Stimulated activated CD4-positive, alpha-beta T cell treated with anti-CD3 and anti-CD28 coated beads, Interleukin-4, amount 100 ng/mL, for 1 hour (primary cell): ENCODE measurements around the gene BRWD1.
"Not testable (repeated sequence)": the region's sequence is repeated elsewhere in the genome, so short reads cannot be mapped to it uniquely, and the experiment has no call there.

ENCODE experiments used
- DNase-seq: peaks from one replicate; pipeline ENCODE4 v3.0.0-alpha.2; 2020

Gene BRWD1

GRCh38 chr21:39281207-39281606 lies 32.2 kb downstream of the BRWD1 start:
- no peak for DNase-seq

GRCh38 chr21:39269620-39270019 lies 43.8 kb downstream of the BRWD1 start:
- no peak for DNase-seq

GRCh38 chr21:39265603-39266002 lies 47.8 kb downstream of the BRWD1 start:
- no peak for DNase-seq

- no peak for DNase-seq
Observed at GRCh38 chr21:39263372-39263771, 50.1 kb downstream of the BRWD1 start.

- DNase-seq: no peak
Observed at GRCh38 chr21:39258207-39258606, 55.2 kb downstream of the BRWD1 start.

- no peak for DNase-seq
Observed at GRCh38 chr21:39251326-39251725, 62.1 kb downstream of the BRWD1 start.

GRCh38 chr21:39238275-39238674 lies 75.2 kb downstream of the BRWD1 start:
- no peak for DNase-seq

- DNase-seq: no peak
Observed at GRCh38 chr21:39232861-39233291, 80.6 kb downstream of the BRWD1 start.

GRCh38 chr21:39224930-39225329 lies 88.5 kb downstream of the BRWD1 start:
- no peak for DNase-seq

GRCh38 chr21:39221997-39222486 lies 91.4 kb downstream of the BRWD1 start:
- DNase-seq: no peak

- DNase-seq: no peak
Observed at GRCh38 chr21:39221282-39221996, 92.0 kb downstream of the BRWD1 start.

- DNase-seq: not testable (repeated sequence)
Observed at GRCh38 chr21:39220875-39221274, 92.6 kb downstream of the BRWD1 start.

- DNase-seq: peak; percentile 11
Observed at GRCh38 chr21:39220150-39220549, 93.3 kb downstream of the BRWD1 start.

GRCh38 chr21:39218082-39218409 lies 95.4 kb downstream of the BRWD1 start:
- DNase-seq: no peak

- DNase-seq: no peak
Observed at GRCh38 chr21:39217356-39218081, 95.9 kb downstream of the BRWD1 start.

GRCh38 chr21:39216290-39216689 lies 97.1 kb downstream of the BRWD1 start:
- DNase-seq: no peak

- DNase-seq: no peak
Observed at GRCh38 chr21:39215078-39215477, 98.4 kb downstream of the BRWD1 start.

GRCh38 chr21:39209334-39209688 lies 104.1 kb downstream of the BRWD1 start:
- DNase-seq: no peak

GRCh38 chr21:39208624-39209333 lies 104.7 kb downstream of the BRWD1 start:
- no peak for DNase-seq

GRCh38 chr21:39204134-39204533 lies 109.3 kb downstream of the BRWD1 start:
- no peak for DNase-seq

GRCh38 chr21:39198800-39199199 lies 114.6 kb downstream of the BRWD1 start:
- DNase-seq: no peak

- DNase-seq: no peak
Observed at GRCh38 chr21:39197448-39198233, 115.8 kb downstream of the BRWD1 start.

- DNase-seq: no peak
Observed at GRCh38 chr21:39196838-39197237, 116.6 kb downstream of the BRWD1 start.
